A673 (cell line): ENCODE measurements around the gene KDM4B. TPM values are rescaled to one million over a fixed set of nuclear protein-coding genes. Genes with fewer than 3 reads are reported as not detected.

Source experiments
- BruUV-seq: library from RNA; stranded (reverse); fragments of 400-500 nt; replicated peaks from 2 replicates; lab custom pipeline; 2021; lab: Mats Ljungman, UMichigan
- CTCF ChIA-PET: fragments of 300-600 bp; sonication (Branson Sonifier 250); formaldehyde crosslinking; loops from one replicate; lab custom pipeline; 2022; ENCODE audit warnings: antibody characterized with exemption; lab: Charles Lee
- POLR2A ChIA-PET: fragments of 300-600 bp; sonication (Branson Sonifier 250); formaldehyde crosslinking; loops from one replicate; lab custom pipeline; 2022; ENCODE audit warnings: antibody characterized with exemption; ENCODE audit not compliant: low non-redundant PET; lab: Charles Lee
- DNase-seq: peaks from one replicate; pipeline ENCODE4 v3.0.0-alpha.2; 2015; ENCODE audit warnings: low spot score
- H3K27ac ChIP-seq: fragments of 200-600 bp; sonication (generic); 2 replicates; pipeline ENCODE4 v1.5.1; 2016; ENCODE audit warnings: mixed run types, low read depth, mild to moderate bottlenecking, mixed read lengths, antibody characterized with exemption, low read length; ENCODE audit not compliant: poor library complexity, severe bottlenecking
- H3K27me3 ChIP-seq: fragments of 200-600 bp; sonication (generic); replicated peaks from 2 replicates; pipeline ENCODE4 v1.6.1; 2017; ENCODE audit warnings: mixed run types, low read depth, mild to moderate bottlenecking, mixed read lengths, antibody characterized with exemption, low read length; ENCODE audit not compliant: insufficient read depth, poor library complexity
- H3K36me3 ChIP-seq: fragments of 200-600 bp; sonication (generic); 2 replicates; pipeline ENCODE4 v1.6.1; 2016; ENCODE audit warnings: mixed run types, mild to moderate bottlenecking, mixed read lengths, antibody characterized with exemption, low read length; ENCODE audit not compliant: insufficient read depth, poor library complexity, severe bottlenecking
- H3K4me1 ChIP-seq: fragments of 200-600 bp; sonication (generic); 2 replicates; pipeline ENCODE4 v1.6.1; 2017; ENCODE audit warnings: mixed run types, mild to moderate bottlenecking, mixed read lengths, antibody characterized with exemption, low read length; ENCODE audit not compliant: insufficient read depth, poor library complexity, severe bottlenecking
- H3K4me3 ChIP-seq: fragments of 200-600 bp; sonication (generic); 2 replicates; pipeline ENCODE4 v1.5.1; 2016; ENCODE audit warnings: low read depth, mixed run types, mild to moderate bottlenecking, mixed read lengths, low read length; ENCODE audit not compliant: poor library complexity, severe bottlenecking
- H3K9me3 ChIP-seq: fragments of 200-600 bp; sonication (generic); 2 replicates; pipeline ENCODE4 v1.6.1; 2016; ENCODE audit warnings: mixed run types, low read depth, mild to moderate bottlenecking, mixed read lengths, antibody characterized with exemption, low read length; ENCODE audit not compliant: poor library complexity, severe bottlenecking
- EZH2 ChIP-seq: fragments of 200-600 bp; sonication (generic); IDR thresholded peaks from 2 replicates; pipeline ENCODE4 v1.6.1; 2017; ENCODE audit warnings: borderline replicate concordance, low read depth, mild to moderate bottlenecking, mixed read lengths, antibody characterized with exemption, low read length; ENCODE audit not compliant: poor library complexity, severe bottlenecking
- intact Hi-C: fragments of 100-400 bp; cut with micrococcal nuclease; formaldehyde crosslinking; loops from one replicate; pipeline ENCODE4 v1.10.0; 2022; ENCODE audit not compliant: unreplicated experiment
- total RNA-seq: library from RNA; stranded (reverse); gene quantifications from 2 replicates; pipeline ENCODE4 v1.2.3, GENCODE V29; 2021
- TF ChIP-seq, protein P1 (sequence below): fragments of 300-800, 200-600 bp; sonication (generic); conservative IDR thresholded peaks from 2 replicates; pipeline ENCODE4 v1.5.1; 2017; ENCODE audit warnings: low read depth, mild to moderate bottlenecking, antibody characterized with exemption, low read length, moderate library complexity, mixed read lengths

The KDM4B gene
- total RNA-seq, 1 experiment from 2014 or later = 30.0 TPM

DNA sequence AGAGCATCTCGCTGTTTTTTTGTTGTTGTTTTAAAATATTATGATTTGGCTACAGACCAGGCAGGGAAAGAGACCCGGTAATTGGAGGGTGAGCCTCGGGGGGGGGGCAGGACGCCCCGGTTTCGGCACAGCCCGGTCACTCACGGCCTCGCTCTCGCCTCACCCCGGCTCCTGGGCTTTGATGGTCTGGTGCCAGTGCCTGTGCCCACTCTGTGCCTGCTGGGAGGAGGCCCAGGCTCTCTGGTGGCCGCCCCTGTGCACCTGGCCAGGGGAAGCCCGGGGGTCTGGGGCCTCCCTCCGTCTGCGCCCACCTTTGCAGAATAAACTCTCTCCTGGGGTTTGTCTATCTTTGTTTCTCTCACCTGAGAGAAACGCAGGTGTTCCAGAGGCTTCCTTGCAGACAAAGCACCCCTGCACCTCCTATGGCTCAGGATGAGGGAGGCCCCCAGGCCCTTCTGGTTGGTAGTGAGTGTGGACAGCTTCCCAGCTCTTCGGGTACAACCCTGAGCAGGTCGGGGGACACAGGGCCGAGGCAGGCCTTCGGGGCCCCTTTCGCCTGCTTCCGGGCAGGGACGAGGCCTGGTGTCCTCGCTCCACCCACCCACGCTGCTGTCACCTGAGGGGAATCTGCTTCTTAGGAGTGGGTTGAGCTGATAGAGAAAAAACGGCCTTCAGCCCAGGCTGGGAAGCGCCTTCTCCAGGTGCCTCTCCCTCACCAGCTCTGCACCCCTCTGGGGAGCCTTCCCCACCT, 183.3 kb downstream of the KDM4B start:
- Histone ChIP-seq H3K9me3 (no peaks in the 10 kb centered on the region), H3K4me3 (no peak overlapping the region), H3K36me3 (peaks cover 6% of the 10 kb centered on the region), H3K27me3 (no peaks in the 10 kb centered on the region), H3K4me1 (peaks cover 20% of the 10 kb centered on the region), H3K27ac (no peak overlapping the region)
- ChIA-PET CTCF (interaction anchor here (0.5 to 1.6 kb wide), 3 partner anchors 24 to 104 kb away, joined by 3 to 10 read pairs (median 9); no protein-coding TSS in a partner anchor), POLR2A (no interaction called here)
- BruUV-seq = TSS peak; percentile 69
- DNase-seq = no peak
- TF ChIP-seq EZH2 = no peak
- TF ChIP-seq, protein P1, sequence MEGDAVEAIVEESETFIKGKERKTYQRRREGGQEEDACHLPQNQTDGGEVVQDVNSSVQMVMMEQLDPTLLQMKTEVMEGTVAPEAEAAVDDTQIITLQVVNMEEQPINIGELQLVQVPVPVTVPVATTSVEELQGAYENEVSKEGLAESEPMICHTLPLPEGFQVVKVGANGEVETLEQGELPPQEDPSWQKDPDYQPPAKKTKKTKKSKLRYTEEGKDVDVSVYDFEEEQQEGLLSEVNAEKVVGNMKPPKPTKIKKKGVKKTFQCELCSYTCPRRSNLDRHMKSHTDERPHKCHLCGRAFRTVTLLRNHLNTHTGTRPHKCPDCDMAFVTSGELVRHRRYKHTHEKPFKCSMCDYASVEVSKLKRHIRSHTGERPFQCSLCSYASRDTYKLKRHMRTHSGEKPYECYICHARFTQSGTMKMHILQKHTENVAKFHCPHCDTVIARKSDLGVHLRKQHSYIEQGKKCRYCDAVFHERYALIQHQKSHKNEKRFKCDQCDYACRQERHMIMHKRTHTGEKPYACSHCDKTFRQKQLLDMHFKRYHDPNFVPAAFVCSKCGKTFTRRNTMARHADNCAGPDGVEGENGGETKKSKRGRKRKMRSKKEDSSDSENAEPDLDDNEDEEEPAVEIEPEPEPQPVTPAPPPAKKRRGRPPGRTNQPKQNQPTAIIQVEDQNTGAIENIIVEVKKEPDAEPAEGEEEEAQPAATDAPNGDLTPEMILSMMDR = no peak
- intact Hi-C loops = no loop called here

DNA sequence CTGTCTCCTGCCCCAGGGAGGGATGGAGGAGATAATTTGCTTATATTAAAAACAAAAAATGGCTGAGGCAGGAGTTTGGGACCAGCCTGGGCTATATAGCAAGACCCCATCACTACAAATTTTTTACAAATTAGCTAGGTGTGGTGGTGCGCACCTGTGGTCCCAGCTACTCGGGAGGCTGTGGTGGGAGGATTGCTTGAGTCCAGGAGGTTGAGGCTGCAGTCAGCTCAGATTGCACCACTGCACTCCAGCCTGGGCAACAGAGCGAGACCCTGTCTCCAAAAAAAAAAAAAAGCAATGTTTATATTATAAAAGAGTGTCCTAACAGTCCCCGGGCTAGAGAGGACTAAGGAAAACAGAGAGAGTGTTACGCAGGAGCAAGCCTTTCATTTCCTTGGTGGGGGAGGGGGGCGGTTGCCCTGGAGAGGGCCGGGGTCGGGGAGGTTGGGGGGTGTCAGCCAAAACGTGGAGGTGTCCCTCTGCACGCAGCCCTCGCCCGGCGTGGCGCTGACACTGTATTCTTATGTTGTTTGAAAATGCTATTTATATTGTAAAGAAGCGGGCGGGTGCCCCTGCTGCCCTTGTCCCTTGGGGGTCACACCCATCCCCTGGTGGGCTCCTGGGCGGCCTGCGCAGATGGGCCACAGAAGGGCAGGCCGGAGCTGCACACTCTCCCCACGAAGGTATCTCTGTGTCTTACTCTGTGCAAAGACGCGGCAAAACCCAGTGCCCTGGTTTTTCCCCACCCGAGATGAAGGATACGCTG, 184.0 kb downstream of the KDM4B start:
- Histone ChIP-seq H3K4me3 (no peak overlapping the region), H3K27me3 (no peaks in the 10 kb centered on the region), H3K36me3 (peaks cover 6% of the 10 kb centered on the region), H3K4me1 (peaks cover 12% of the 10 kb centered on the region), H3K27ac (no peak overlapping the region), H3K9me3 (no peaks in the 10 kb centered on the region)
- intact Hi-C loops = no loop called here
- TF ChIP-seq EZH2 = no peak
- TF ChIP-seq, protein P1 = no peak
- CTCF ChIA-PET = interaction anchor here (0.7 kb wide), 1 partner anchor 24 kb away, joined by 3 read pairs; no protein-coding TSS in a partner anchor
- BruUV-seq = no TSS peak
- POLR2A ChIA-PET = no interaction called here
- no peak for DNase-seq

DNA sequence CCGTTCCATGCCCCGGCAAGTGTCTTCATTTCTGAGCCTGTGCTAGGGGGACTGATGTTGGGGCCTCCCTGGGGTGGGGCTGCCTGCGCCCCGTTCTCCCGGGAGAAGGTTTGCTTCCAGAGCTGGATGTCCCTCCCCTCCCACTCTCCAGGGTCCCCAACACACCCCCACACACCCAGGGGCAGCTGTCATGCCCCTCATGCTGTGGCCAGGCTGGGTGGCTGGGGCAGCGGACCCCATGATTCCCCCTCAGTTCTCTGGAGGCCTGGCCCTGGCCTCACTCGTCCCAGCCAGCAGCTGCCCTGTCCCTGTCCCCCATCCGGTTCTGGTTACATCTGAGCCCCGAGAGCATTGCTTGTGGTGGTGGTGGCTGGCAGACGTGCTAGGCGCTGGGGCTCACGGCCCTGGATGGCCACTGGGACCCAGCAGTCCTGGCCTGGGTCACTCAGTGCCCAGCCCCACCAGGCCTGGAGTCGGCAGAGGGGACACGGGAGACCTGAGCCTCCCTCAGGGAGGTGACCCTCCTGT, 184.8 kb downstream of the KDM4B start:
- no TSS peak for BruUV-seq
- TF ChIP-seq, protein P1 = no peak
- TF ChIP-seq EZH2 = no peak
- no peaks in the 10 kb centered on the region for H3K9me3 ChIP-seq
- no peaks in the 10 kb centered on the region for H3K27me3 ChIP-seq
- H3K27ac ChIP-seq = no peak overlapping the region
- H3K4me1 ChIP-seq = peaks cover 6% of the 10 kb centered on the region
- ChIA-PET CTCF (interaction anchor here (1.0 kb wide), 1 partner anchor 105 kb away, joined by 6 read pairs; no protein-coding TSS in a partner anchor), POLR2A (no interaction called here)
- DNase-seq = no peak
- no peak overlapping the region for H3K4me3 ChIP-seq
- peaks cover 6% of the 10 kb centered on the region for H3K36me3 ChIP-seq
- intact Hi-C loops = no loop called here
